GM12878 (cell line): ENCODE results near the gene BCL2L12. TPM values are rescaled to one million over a fixed set of nuclear protein-coding genes. Genes with fewer than 3 reads are reported as not detected.

Experiments used
- ATAC-seq: fragments of 200-7000 bp; cut with Tn5 transposase; 3 replicates; pipeline ENCODE4 v1.9.1; 2020; ENCODE audit warnings: mild to moderate bottlenecking, moderate library complexity
- BruUV-seq: library from RNA; stranded (reverse); fragments of 400-500 nt; replicated peaks from 2 replicates; lab custom pipeline; 2021; lab: Mats Ljungman, UMichigan
- CTCF ChIA-PET: fragments of 300-600 bp; sonication (Branson Sonifier 250); formaldehyde crosslinking; extraction: SDS; loops from one replicate; lab custom pipeline; 2021; ENCODE audit warnings: inconsistent platforms; lab: Yijun Ruan, JAX
- POLR2A ChIA-PET: fragments of 350-600 bp; formaldehyde crosslinking; extraction: SDS; loops from one replicate; lab custom pipeline; 2021; ENCODE audit warnings: inconsistent platforms; lab: Charles Lee
- RAD21 ChIA-PET: fragments of 300-600 bp; sonication (Branson Sonifier 250); formaldehyde crosslinking; loops from one replicate; lab custom pipeline; 2023; ENCODE audit warnings: antibody characterized with exemption; ENCODE audit not compliant: unreplicated experiment; lab: Charles Lee
- SMC1A ChIA-PET: fragments of 300-600 bp; sonication (Branson Sonifier 250); formaldehyde crosslinking; loops from one replicate; lab custom pipeline; 2023; ENCODE audit not compliant: unreplicated experiment, uncharacterized antibody; lab: Charles Lee
- DNase-seq: peaks from one replicate; pipeline ENCODE4 v3.0.0-alpha.2; 2011; ENCODE audit warnings: low read depth, low spot score
- FAIRE-seq: peaks from 3 replicates; lab custom pipeline; 2011; peaks lifted over from hg19 to GRCh38; lab: Jason Lieb, UNC
- H2AFZ ChIP-seq: 2 replicates; pipeline ENCODE4 v1.6.0; 2011; ENCODE audit warnings: low read depth, low read length, control low read depth; ENCODE audit not compliant: control insufficient read depth
- H3K27ac ChIP-seq: 2 replicates; pipeline ENCODE4 v1.5.1; 2011; ENCODE audit warnings: control low read depth; ENCODE audit not compliant: control insufficient read depth, insufficient read depth
- H3K27me3 ChIP-seq, 2 experiments: replicated peaks in 1 of 2; 2 replicates each; pipeline versions ENCODE4 v1.6.0 to v1.6.1; 2011; ENCODE audit warnings: low read length in 1 of 2; ENCODE audit not compliant: control insufficient read depth in 2 of 2, insufficient read depth in 2 of 2
- H3K36me3 ChIP-seq, 2 experiments: 2 replicates each; pipeline ENCODE4 v1.5.1; 2011; ENCODE audit warnings: low read length in 1 of 2; ENCODE audit not compliant: control insufficient read depth in 2 of 2, insufficient read depth in 2 of 2
- H3K4me1 ChIP-seq: 2 replicates; pipeline ENCODE4 v1.6.1; 2011; ENCODE audit warnings: mild to moderate bottlenecking, low read length, moderate library complexity, mixed read lengths; ENCODE audit not compliant: control insufficient read depth, insufficient read depth
- H3K4me2 ChIP-seq: 2 replicates; pipeline ENCODE4 v1.6.0; 2011; ENCODE audit warnings: control low read depth; ENCODE audit not compliant: control insufficient read depth, insufficient read depth
- H3K4me3 ChIP-seq: fragments of 200-600 bp; sonication (generic); 2 replicates; pipeline ENCODE4 v1.5.1; 2016
- H3K79me2 ChIP-seq: 2 replicates; pipeline ENCODE4 v1.6.0; 2011; ENCODE audit warnings: low read length; ENCODE audit not compliant: control insufficient read depth, insufficient read depth
- H3K9ac ChIP-seq: 2 replicates; pipeline ENCODE4 v1.8.0; 2011; ENCODE audit warnings: low read length, control low read depth, mixed read lengths; ENCODE audit not compliant: control insufficient read depth, insufficient read depth
- H3K9me3 ChIP-seq: replicated peaks from 3 replicates; pipeline ENCODE4 v1.5.1; 2011; ENCODE audit warnings: mild to moderate bottlenecking, low read length; ENCODE audit not compliant: control insufficient read depth, insufficient read depth
- H4K20me1 ChIP-seq: 2 replicates; pipeline ENCODE4 v1.6.0; 2011; ENCODE audit not compliant: control insufficient read depth, insufficient read depth
- ATF7 ChIP-seq: fragments of 450-650 bp; IDR thresholded peaks from 2 replicates; pipeline ENCODE4 v1.6.1; 2016; ENCODE audit warnings: low read depth, mild to moderate bottlenecking
- BCL11A ChIP-seq: IDR thresholded peaks from 2 replicates; pipeline ENCODE4 v1.6.1; 2011; ENCODE audit warnings: low read depth, low read length
- CREM ChIP-seq: IDR thresholded peaks from 2 replicates; pipeline ENCODE4 v1.6.1; 2014; ENCODE audit warnings: antibody characterized with exemption, low read depth
- CTCF ChIP-seq, 3 experiments: IDR thresholded peaks in 2 of 3; conservative IDR thresholded peaks in 1 of 3; 2 replicates each; pipeline ENCODE4 v1.5.1; 2011; ENCODE audit warnings: low read depth in 3 of 3, low read length in 3 of 3, mild to moderate bottlenecking in 3 of 3, control low read depth in 2 of 3, moderate library complexity in 2 of 3, inconsistent platforms in 1 of 3, mixed read lengths in 1 of 3; ENCODE audit not compliant: control insufficient read depth in 2 of 3, insufficient read depth in 1 of 3; ENCODE audit errors: extremely low read depth in 1 of 3
- ETV6 ChIP-seq, 2 experiments: fragments of 450-650 bp in 1 of 2; IDR thresholded peaks in 1 of 2; conservative IDR thresholded peaks in 1 of 2; 2 replicates each; pipeline ENCODE4 v1.6.1; 2014; ENCODE audit warnings: antibody characterized with exemption in 1 of 2, borderline replicate concordance in 1 of 2, low read depth in 1 of 2, mild to moderate bottlenecking in 1 of 2, moderate library complexity in 1 of 2
- GABPA ChIP-seq: IDR thresholded peaks from 2 replicates; pipeline ENCODE4 v1.6.1; 2014; ENCODE audit warnings: antibody characterized with exemption, low read depth, mild to moderate bottlenecking, inconsistent platforms
- HDAC2 ChIP-seq: fragments of 200-600 bp; sonication (generic); IDR thresholded peaks from 2 replicates; pipeline ENCODE4 v1.6.1; 2017
- HDAC6 ChIP-seq: fragments of 200-600 bp; sonication (generic); IDR thresholded peaks from one replicate; pipeline ENCODE4 v1.8.0; 2017; ENCODE audit warnings: antibody characterized with exemption; ENCODE audit not compliant: unreplicated experiment
- KDM1A ChIP-seq: fragments of 200-600 bp; sonication (generic); IDR thresholded peaks from 2 replicates; pipeline ENCODE4 v1.6.1; 2016; ENCODE audit warnings: borderline replicate concordance
- MTA2 ChIP-seq: fragments of 450-650 bp; IDR thresholded peaks from 2 replicates; pipeline ENCODE4 v1.6.1; 2016; ENCODE audit warnings: low read depth, mild to moderate bottlenecking, moderate library complexity
- PML ChIP-seq: IDR thresholded peaks from 2 replicates; pipeline ENCODE4 v1.6.1; 2012; ENCODE audit warnings: low read length, inconsistent platforms
- PRDM15 ChIP-seq: fragments of 450-650 bp; formaldehyde crosslinking; IDR thresholded peaks from 2 replicates; pipeline ENCODE4 v1.4.0; 2020; ENCODE audit warnings: mild to moderate bottlenecking, moderate library complexity
- RELA ChIP-seq: fragments of 450-650 bp; IDR thresholded peaks from 2 replicates; pipeline ENCODE4 v1.8.0; 2014; ENCODE audit warnings: borderline replicate concordance; ENCODE audit not compliant: partially characterized antibody
- SIN3A ChIP-seq: IDR thresholded peaks from 2 replicates; pipeline ENCODE4 v1.6.1; 2012; ENCODE audit warnings: low read depth, low read length, improper control_type of control experiment
- SMAD5 ChIP-seq: IDR thresholded peaks from 2 replicates; pipeline ENCODE4 v1.6.1; 2016; ENCODE audit warnings: antibody characterized with exemption, low read depth
- STAT3 ChIP-seq: IDR thresholded peaks from 2 replicates; pipeline ENCODE4 v1.6.1; 2011; ENCODE audit warnings: low read depth, low read length, improper control_type of control experiment
- TBL1XR1 ChIP-seq: IDR thresholded peaks from 2 replicates; pipeline ENCODE4 v1.6.1; 2012; ENCODE audit warnings: low read depth, low read length, improper control_type of control experiment
- TCF7 ChIP-seq: IDR thresholded peaks from 2 replicates; pipeline ENCODE4 v1.6.1; 2014; ENCODE audit warnings: antibody characterized with exemption, borderline replicate concordance
- ZNF217 ChIP-seq: fragments of 450-650 bp; IDR thresholded peaks from 2 replicates; pipeline ENCODE4 v1.6.1; 2017; ENCODE audit warnings: antibody characterized with exemption, mild to moderate bottlenecking
- WGBS: methylation state at CpG from one replicate; pipeline ENCODE4 v1.1.6; 2016; ENCODE audit warnings: low lambda C conversion rate; ENCODE audit not compliant: insufficient replicate concordance, insufficient coverage; ENCODE audit errors: missing lambda C conversion rate; 5-methylcytosine and 5-hydroxymethylcytosine counted together
- in situ Hi-C: fragments of 300-500 bp; cut with MboI; formaldehyde crosslinking; loops from 9 replicates; pipeline ENCODE4 v1.14.3; 2018; ENCODE audit warnings: mixed read lengths
- intact Hi-C: fragments of 100-400 bp; cut with micrococcal nuclease; formaldehyde crosslinking; loops from one replicate; pipeline ENCODE4 v1.14.2; 2022; ENCODE audit not compliant: unreplicated experiment
- polyA plus RNA-seq, 11 experiments: library from polyadenylated mRNA; depleted of rRNA in 4 of 11; unstranded in 6 of 11; stranded (reverse) in 5 of 11; fragments of >200 nt; fragmentation: Nextera tagmentation in 4 of 11; fragmentation: Illumina TruSeq in 1 of 11; extraction: Ambion mirVana in 4 of 11; extraction: Trizol in 1 of 11; gene quantifications; 1 replicate in 1 of 11; 2 replicates in 10 of 11; pipeline versions ENCODE4 v1.2.1 to v1.2.3, GENCODE V29; 2011 to 2016; ENCODE audit warnings: inconsistent platforms in 2 of 11, missing spikeins in 2 of 11, low read depth in 1 of 11
- total RNA-seq, 4 experiments: library from RNA; depleted of rRNA in 3 of 4; stranded (reverse); fragments of >200 nt in 3 of 4; fragmentation: Illumina TruSeq in 1 of 4; extraction: Trizol in 1 of 4; gene quantifications; 2 replicates each; pipeline versions ENCODE4 v1.2.1 to v1.2.3, GENCODE V29; 2013 to 2021

BCL2L12 gene
- total and polyA plus RNA-seq, 10 of the 15 experiments (the other 5 are each of a cell fraction or from before 2014, with no cell fraction given) = 1.8 to 143 (median 50.4) TPM

DNA sequence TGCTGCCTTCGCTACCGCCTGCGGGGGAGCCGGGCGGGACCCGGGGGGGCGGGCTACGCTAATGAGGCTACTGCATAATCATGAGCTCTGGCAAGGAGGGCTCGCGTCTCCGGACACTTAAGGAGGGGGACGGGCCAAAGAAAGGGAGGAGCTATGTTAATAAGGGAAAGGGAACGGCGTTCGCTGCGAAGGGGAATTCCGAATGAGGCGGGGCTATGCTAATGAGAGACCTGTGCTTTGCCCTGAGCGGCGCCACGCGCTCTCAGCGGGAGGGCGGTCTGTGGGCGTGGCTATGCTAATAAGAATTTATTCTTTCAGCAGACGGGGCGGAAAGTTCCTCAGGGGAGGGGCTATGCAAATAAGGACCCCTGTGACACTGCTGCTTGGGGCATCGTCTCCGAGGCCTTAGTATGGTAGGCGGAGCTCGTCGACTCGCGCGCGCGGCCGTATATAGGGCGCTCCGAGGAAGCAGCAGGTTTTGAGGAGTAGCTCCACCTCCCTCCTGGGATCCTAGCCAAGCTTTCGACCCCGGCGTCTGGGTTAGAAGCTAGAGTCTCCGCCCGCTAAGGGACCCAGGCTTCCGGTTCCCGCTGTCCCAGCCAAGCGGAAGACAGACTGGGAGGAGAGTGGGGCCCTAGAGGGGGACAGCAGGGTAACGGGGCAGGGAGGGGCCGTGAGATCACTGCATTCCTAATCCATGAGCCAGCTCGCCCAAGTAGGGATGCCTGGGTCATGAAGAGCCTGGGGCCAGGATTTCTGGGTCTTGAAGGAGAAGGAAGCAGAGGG, 25.4 kb upstream of the BCL2L12 start, which contains the start of gene RRAS:
RRAS (minus strand) TSS at position 31 of the 786 bp plus-strand sequence. CDS start 45 bp downstream, outside the sequence.
- DNase-seq = peak; percentile 100
- peak; percentile 100 for FAIRE-seq
- Histone ChIP-seq H3K27ac (peak within 1 kb of the TSS; percentile 98), H3K4me2 (peak within 1 kb of the TSS; percentile 90), H3K79me2 (peaks cover 36% of the 10 kb centered on the region), H3K36me3 (no peaks in the 10 kb centered on the region; a peak in 1 of 4 replicates), H3K4me1 (peaks cover 18% of the 10 kb centered on the region), H3K9ac (peak within 1 kb of the TSS; percentile 98), H2AFZ (peak within 1 kb of the TSS; percentile 68), H3K9me3 (no peaks in the 10 kb centered on the region), H3K4me3 (peak within 1 kb of the TSS; percentile 80), H3K27me3 (no peaks in the 10 kb centered on the region), H4K20me1 (no peaks in the 10 kb centered on the region)
- ChIA-PET POLR2A (interaction anchor here (0.6 to 6.5 kb wide), 26 partner anchors 8 to 1307 kb away, joined by 3 to 200 read pairs (median 4); partner anchors contain the start of genes AKT1S1, ALDH16A1, ATF5 and BCL2L12), CTCF (interaction anchor here (0.6 to 5.1 kb wide), 16 partner anchors 9 to 151 kb away, joined by 3 to 130 read pairs (median 4); partner anchors contain the start of genes BCL2L12, IRF3 and PRMT1), RAD21 (interaction anchor here (0.5 to 5.1 kb wide), 21 partner anchors 10 to 693 kb away, joined by 3 to 131 read pairs (median 4); partner anchors contain the start of genes AP2A1, BCL2L12, IRF3 and NOSIP), SMC1A (interaction anchor here (1.0 to 1.6 kb wide), 10 partner anchors 24 to 71 kb away, joined by 4 to 15 read pairs (median 6); partner anchors contain the start of genes BCL2L12, IRF3, NOSIP and PRMT1)
- no TSS peak for BruUV-seq
- intact Hi-C loops (loop anchor here (1.0 to 5.0 kb wide), 3 partner anchors 36 to 144 kb away; partner anchors contain the start of genes PRR12 and RPS11), in situ Hi-C loops (no loop called here)
- ATAC-seq = peak; percentile 79
- WGBS = 2% methylated on average over 43 of the region's 51 CpGs
- TF ChIP-seq GABPA = peak; percentile 69; the same call in 1 of the 2 replicates
- TF ChIP-seq CTCF (IDR thresholded peaks at IDR 0.05 in 2 of 3, conservative IDR thresholded peaks at IDR 0.05 in 1 of 3; ENCODE audit: control insufficient read depth in 2 of 3, extremely low read depth in 1 of 3, insufficient read depth in 1 of 3, low read depth in 3 of 3, low read length in 3 of 3) = no peak
- TF ChIP-seq ETV6 (conservative IDR thresholded peaks at IDR 0.05 in 1 of 2, IDR thresholded peaks at IDR 0.05 in 1 of 2; ENCODE audit: borderline replicate concordance in 1 of 2, low read depth in 1 of 2) = no peak
- TF ChIP-seq TCF7 = no peak
- TF ChIP-seq CREM = no peak; the same call in 1 of the 2 replicates
- no peak for TF ChIP-seq KDM1A
- no peak for TF ChIP-seq STAT3
- no peak for TF ChIP-seq HDAC6
- TF ChIP-seq TBL1XR1 = peak; percentile 12; the same call in 1 of the 2 replicates
- no peak for TF ChIP-seq HDAC2
- TF ChIP-seq ZNF217 = no peak
- TF ChIP-seq PML = peak; percentile 76; the same call in 1 of the 2 replicates
- TF ChIP-seq PRDM15 = no peak
- peak; percentile 80; the same call in 1 of the 2 replicates for TF ChIP-seq SMAD5
- no peak for TF ChIP-seq BCL11A
- no peak; the same call in 1 of the 2 replicates for TF ChIP-seq MTA2
- no peak for TF ChIP-seq ATF7
- TF ChIP-seq RELA = peak; percentile 75
- TF ChIP-seq SIN3A = no peak
